Stimulated activated naive CD8-positive, alpha-beta T cell treated with anti-CD3 and anti-CD28 coated beads, Interleukin-15, Interleukin-2, amounts not matched to agents 100 ng/mL and 50 ng/mL, for 24 hours (primary cell): Measurements from ENCODE around the gene SNPH.

ENCODE experiments used
- H3K27ac Mint-ChIP-seq: one replicate; pipeline ENCODE4 v1.8.0; 2021; ENCODE audit warnings: mild to moderate bottlenecking, mixed read lengths
- H3K27me3 Mint-ChIP-seq: one replicate; pipeline ENCODE4 v1.8.0; 2021; ENCODE audit warnings: mixed read lengths
- H3K36me3 Mint-ChIP-seq: one replicate; pipeline ENCODE4 v1.8.0; 2021; ENCODE audit warnings: low read depth, mixed read lengths
- H3K4me1 Mint-ChIP-seq: one replicate; pipeline ENCODE4 v1.8.0; 2021; ENCODE audit warnings: low read depth, mixed read lengths
- H3K4me3 Mint-ChIP-seq: one replicate; pipeline ENCODE4 v1.8.0; 2021; ENCODE audit warnings: mild to moderate bottlenecking, mixed read lengths
- H3K9me3 Mint-ChIP-seq: one replicate; pipeline ENCODE4 v1.8.0; 2021; ENCODE audit warnings: mixed read lengths

SNPH gene

DNA sequence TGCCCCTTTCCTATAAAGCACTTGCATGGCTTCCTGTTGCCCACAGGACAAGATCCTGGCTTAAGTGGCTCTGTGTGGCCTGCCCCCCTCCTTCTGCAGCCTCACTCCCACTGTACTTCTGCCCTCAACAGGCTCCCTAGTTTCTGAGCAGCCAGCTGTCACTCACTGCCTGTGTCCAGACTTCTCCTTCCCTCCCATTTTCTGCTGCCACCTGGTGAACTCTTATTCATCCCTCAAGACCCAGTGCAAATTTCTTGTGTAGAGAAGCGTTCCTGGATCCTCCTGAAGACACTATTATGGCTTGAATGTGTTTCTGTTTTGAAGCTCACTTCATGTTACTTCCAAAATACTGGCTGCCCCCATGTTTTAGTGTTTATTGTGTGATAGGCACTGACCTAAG, 26.5 kb downstream of the SNPH start:
- Mint-ChIP-seq H3K27me3 (no peaks in the 10 kb centered on the region), H3K4me3 (no peak overlapping the region), H3K4me1 (peaks cover 33% of the 10 kb centered on the region), H3K36me3 (no peaks in the 10 kb centered on the region), H3K9me3 (no peaks in the 10 kb centered on the region), H3K27ac (peak overlapping the region; percentile 5)

DNA sequence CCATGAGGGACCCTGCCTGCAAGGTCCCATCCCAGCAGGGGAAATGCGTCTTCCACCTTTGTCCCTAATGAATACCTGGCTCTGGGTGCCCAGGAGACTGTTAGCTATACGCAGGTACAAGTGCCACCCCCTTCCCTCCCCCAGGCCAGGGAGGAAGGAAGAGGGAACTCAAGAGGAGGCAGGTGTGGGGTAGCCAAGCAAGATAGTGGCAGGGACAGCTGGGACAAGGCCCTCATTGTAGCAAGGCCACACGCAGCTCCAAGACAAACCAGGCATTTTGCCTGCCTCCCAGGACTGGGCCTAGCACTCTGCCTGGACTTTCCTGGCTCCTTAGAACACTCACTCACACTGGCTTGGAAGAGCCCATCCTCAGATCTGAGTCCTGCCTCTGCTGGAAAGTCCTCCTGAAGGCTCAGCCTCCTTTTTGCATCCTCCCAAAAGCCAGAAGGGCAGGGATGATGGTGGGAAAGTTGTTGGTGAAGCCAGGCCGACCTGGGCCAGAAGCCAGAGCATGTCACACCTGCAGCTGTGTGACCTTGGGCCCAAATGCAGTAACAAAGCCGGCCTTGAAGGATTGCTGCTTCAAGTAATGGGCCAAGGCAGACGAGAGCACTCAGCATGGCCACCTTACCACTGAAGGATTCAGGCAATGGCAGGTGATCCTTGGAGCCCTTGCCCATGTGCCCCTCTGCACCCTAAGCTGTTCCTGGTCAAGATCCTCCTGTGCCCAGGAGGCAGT, 27.7 kb downstream of the SNPH start:
- no peak overlapping the region for H3K27ac Mint-ChIP-seq
- no peak overlapping the region for H3K4me3 Mint-ChIP-seq
- H3K27me3 Mint-ChIP-seq, result no peaks in the 10 kb centered on the region
- H3K36me3 Mint-ChIP-seq, result no peaks in the 10 kb centered on the region
- peaks cover 31% of the 10 kb centered on the region for H3K4me1 Mint-ChIP-seq
- no peaks in the 10 kb centered on the region for H3K9me3 Mint-ChIP-seq

DNA sequence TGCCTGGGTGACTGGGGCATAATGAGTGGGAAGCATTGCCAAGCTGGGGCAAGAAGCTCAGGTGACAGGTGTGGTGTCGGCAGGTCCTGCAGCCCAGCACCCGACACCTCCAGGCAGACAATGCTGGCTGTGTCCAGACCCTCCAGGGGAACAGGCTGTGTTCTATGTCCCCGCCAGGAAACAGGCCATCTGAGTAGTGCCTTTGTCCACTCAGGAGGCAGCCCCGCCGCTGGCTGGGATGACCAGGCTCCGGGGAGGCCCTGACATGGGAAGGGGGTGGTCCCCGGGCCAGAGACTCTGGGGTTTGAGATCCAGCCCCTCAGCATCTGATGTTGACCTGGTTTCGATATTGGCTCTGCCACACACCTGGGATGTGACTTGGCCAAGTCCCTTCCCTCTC, 28.4 kb downstream of the SNPH start:
- Mint-ChIP-seq H3K9me3 (no peaks in the 10 kb centered on the region), H3K4me1 (peaks cover 38% of the 10 kb centered on the region), H3K36me3 (no peaks in the 10 kb centered on the region), H3K27ac (no peak overlapping the region), H3K27me3 (no peaks in the 10 kb centered on the region), H3K4me3 (no peak overlapping the region)

DNA sequence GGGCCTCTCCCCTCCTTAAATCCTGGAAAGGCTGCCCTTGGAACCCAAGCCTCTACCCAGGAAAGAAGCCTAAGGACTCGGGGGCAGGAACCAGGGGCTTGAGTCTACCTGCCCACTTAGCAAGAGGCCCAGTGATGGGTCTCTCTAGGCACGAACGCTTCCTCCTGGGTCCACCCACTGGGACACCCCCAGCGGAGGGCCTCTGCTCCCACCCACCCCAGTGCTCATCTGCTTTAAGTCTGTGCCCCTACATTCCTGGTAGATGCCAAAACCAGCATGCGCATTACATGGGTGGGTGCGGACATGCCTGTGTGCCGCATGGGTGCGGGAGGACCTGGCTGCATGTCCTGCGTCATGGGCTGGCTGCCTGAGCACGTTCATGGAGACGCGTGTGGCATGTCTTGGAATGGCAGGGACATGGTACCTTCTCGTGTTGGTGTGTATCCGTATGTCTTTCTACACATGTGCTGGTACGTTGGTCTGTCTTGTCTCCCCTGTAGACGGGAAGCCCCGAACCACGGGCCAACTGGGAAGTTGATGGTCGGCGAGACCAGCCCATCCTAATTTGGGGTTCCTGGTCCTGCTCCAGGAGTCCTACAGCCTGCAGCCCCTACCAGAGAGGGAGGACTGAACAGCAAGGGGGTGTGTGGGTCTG, 29.3 kb downstream of the SNPH start:
- Mint-ChIP-seq H3K9me3 (no peaks in the 10 kb centered on the region), H3K27ac (no peak overlapping the region), H3K27me3 (no peaks in the 10 kb centered on the region), H3K4me3 (no peak overlapping the region), H3K36me3 (no peaks in the 10 kb centered on the region), H3K4me1 (peaks cover 43% of the 10 kb centered on the region)

DNA sequence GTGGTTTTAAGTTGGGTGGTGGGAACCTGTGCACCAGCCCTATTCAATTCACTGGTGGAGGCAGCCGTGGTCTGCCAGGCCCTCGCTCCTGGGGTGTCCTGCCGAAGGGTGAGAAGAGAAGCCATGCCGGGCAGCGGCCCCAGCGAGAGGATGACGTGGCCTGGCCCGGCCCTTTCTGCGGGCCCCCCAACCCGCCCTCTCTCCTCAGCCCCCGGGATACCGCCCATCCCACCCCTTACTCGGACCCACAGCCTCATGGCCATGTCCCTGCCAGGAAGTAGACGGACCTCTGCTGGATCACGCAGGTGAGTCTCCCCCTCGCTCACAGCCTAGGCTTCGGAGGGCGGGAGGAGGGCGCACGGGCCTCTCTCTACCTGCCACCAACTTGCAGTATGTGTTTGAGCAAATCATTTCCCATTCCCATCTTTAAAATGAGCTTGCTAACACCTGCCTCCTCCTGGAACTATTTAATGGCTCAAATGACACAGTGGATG, 30.1 kb downstream of the SNPH start:
- H3K4me3 Mint-ChIP-seq, result no peak overlapping the region
- no peaks in the 10 kb centered on the region for H3K36me3 Mint-ChIP-seq
- no peak overlapping the region for H3K27ac Mint-ChIP-seq
- H3K4me1 Mint-ChIP-seq, result peaks cover 41% of the 10 kb centered on the region
- H3K27me3 Mint-ChIP-seq, result no peaks in the 10 kb centered on the region
- H3K9me3 Mint-ChIP-seq, result no peaks in the 10 kb centered on the region

DNA sequence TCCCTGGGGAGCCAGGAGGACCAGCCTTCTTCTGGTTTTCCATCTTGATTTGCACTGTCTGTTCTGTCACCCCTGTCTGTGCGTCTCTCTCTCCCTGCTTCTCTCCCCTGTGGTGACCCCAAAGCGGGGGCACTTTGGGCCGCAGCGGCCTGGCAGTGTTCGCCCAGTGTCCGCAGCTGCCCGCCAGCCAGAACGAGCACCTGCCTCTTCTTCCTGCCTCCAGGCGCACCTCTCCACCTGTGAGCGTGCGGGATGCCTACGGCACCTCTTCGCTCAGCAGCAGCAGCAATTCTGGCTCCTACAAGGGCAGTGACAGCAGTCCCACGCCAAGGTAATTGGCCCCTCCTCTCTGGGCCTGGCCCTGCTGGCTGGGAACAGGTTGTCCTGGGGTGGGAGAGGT, 30.8 kb downstream of the SNPH start:
- Mint-ChIP-seq H3K9me3 (no peaks in the 10 kb centered on the region), H3K27ac (no peak overlapping the region), H3K36me3 (no peaks in the 10 kb centered on the region), H3K4me3 (no peak overlapping the region), H3K27me3 (no peaks in the 10 kb centered on the region), H3K4me1 (peaks cover 37% of the 10 kb centered on the region)

DNA sequence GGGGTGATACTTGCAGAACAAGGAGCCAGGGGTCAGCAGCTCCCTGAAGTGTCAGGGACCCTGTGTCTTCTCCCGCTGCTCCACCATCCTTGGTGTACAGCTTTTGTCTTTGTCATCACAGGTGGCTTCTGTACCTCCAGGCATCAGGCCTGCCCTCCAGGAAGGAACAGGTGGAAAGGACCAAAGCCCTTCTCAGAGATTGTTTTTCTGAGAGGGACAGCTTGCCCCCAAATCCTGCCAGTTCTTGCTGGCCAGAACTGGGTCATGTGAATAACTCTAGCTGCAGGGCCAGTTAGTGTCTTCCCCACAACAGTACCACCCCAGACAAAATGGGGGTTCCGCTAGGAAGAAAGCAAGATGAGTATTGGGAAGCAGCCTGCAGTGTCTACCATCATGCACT, 31.4 kb downstream of the SNPH start:
- Mint-ChIP-seq H3K27me3 (no peaks in the 10 kb centered on the region), H3K27ac (peak overlapping the region; percentile 19), H3K4me3 (no peak overlapping the region), H3K9me3 (no peaks in the 10 kb centered on the region), H3K36me3 (no peaks in the 10 kb centered on the region), H3K4me1 (peaks cover 31% of the 10 kb centered on the region)

DNA sequence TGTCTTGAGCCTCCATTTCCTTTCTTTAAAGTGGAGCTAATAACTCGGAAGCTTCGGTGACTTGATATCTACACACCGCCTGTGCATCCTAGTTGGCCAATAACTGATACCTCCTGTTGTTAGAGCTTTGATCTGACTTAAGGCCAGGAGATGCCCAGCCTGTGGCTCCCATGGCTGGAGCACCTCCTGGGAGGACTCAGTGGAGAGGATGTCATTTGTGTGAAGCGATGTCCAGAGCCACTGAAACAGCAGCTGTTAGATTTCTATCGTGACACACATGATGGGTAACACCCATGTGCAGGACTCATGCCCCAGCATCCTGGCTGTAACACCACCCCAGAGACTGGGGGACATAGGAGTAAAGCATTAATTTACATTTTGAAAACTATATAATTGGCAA, 32.1 kb downstream of the SNPH start:
- Mint-ChIP-seq H3K27ac (no peak overlapping the region), H3K36me3 (no peaks in the 10 kb centered on the region), H3K27me3 (no peaks in the 10 kb centered on the region), H3K4me1 (peaks cover 28% of the 10 kb centered on the region), H3K4me3 (no peak overlapping the region), H3K9me3 (no peaks in the 10 kb centered on the region)

DNA sequence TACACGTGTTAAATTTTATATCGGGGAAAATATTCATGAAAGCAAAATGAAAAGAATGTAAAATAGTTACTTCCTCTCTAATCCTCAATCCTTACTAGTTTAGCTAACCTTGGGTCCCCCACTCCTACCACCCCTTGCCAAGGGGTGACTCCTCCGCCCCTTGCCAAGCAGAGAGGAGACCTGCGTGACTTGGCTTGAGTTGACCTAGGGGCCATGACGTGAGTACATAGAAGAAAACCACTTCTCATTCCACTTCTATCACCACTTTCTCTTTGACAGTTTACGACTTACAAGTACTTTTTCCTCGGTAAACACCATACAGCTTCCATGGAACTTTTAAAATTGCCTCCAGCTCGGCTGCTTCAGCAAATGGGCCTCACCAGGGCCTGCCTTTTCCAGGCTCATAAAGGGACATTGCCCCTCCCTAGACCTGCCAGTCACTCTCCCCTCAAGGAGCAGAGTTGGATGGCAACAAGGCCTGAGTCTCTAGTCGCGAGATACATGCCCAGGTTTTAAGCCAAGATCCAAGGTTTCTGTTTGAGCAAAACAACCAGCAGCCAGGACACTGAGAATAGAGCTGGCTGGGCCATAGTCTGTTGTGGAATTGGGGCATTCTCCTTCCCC, 32.9 kb downstream of the SNPH start:
- Mint-ChIP-seq H3K36me3 (no peaks in the 10 kb centered on the region), H3K9me3 (no peaks in the 10 kb centered on the region), H3K4me1 (peaks cover 25% of the 10 kb centered on the region), H3K27me3 (no peaks in the 10 kb centered on the region), H3K4me3 (no peak overlapping the region), H3K27ac (no peak overlapping the region)

DNA sequence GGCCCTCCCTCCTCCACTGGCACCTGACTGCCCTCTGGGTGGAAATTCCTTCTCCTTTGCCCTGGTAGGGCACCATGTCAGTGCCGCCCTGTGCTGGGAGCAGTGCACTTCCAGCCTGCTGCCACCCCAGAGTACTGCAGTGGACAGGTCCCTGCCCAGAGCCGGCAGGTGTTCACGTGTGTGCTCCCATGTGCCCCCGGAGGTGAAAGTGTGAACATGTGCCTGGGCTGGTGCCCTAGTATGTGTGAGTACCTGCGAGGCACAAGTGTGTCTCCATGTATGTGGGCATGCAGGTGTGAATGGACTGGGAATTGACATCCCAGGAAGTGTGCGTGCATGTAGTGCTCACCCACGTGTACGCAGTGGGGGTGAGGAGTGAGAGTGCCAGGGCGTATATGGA, 33.4 kb downstream of the SNPH start:
- Mint-ChIP-seq H3K36me3 (no peaks in the 10 kb centered on the region), H3K4me3 (peak overlapping the region; percentile 41), H3K9me3 (no peaks in the 10 kb centered on the region), H3K4me1 (peaks cover 25% of the 10 kb centered on the region), H3K27me3 (no peaks in the 10 kb centered on the region), H3K27ac (peak overlapping the region; percentile 65)

DNA sequence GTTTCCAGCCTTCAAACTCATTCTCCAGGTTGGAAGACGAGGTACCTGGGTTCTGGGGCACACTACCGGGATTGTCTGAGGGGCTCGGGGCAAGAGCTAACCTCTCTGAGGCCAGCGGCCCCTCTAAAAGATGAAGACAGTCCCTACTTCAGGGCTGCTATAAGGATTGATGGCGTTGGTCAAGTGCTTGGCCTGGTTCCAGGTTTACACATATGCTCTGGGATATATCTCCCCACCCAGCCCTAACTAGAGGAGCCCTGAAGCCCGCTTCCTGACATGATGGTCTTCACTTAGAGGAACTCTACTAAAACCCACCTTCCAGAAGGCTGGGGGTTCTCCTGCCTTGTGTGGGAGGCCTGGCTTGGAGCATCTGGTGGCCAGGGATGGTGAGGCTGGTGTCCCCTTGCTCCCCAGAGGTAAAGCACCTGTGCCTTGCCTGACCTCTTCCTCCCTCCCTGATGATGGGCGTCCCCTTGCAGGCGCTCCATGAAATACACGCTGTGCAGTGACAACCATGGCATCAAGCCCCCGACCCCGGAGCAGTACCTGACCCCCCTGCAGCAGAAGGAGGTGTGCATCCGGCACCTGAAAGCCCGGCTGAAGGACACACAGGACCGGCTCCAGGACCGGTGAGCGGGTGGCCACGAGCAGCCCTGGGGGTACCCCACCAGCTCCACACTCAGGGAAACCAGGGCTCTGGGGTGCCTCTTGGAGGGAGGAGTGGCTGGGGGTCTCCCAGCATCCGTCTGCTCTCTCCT, 34.2 kb downstream of the SNPH start:
- no peaks in the 10 kb centered on the region for H3K9me3 Mint-ChIP-seq
- H3K4me1 Mint-ChIP-seq, result peaks cover 25% of the 10 kb centered on the region
- H3K4me3 Mint-ChIP-seq, result peak overlapping the region; percentile 79
- no peaks in the 10 kb centered on the region for H3K27me3 Mint-ChIP-seq
- no peaks in the 10 kb centered on the region for H3K36me3 Mint-ChIP-seq
- peak overlapping the region; percentile 94 for H3K27ac Mint-ChIP-seq

DNA sequence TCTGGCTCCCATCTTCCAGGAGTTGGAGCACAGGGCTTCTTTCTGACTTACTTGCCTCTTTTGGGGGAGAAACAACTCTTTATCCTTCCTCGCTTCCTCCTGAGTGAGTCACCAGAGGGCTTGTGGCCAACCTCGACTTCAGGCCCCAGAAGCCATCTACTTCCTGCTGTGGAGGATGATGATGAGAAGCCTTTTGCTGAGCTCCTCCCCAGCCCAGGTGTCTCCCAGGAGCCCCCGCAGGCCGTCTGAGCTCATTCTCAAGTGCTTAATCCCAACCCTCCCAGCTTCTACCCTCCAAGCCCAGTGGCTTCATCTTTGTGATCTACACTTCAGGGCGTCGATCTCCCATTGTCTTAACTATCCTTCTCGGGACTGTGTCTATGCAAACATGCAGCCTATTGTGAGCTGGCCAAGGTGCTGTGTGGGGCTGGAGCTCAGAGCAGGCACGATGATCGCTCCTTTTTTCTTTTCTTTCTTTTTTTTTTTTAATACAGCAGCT, 35.0 kb downstream of the SNPH start:
- peak overlapping the region; percentile 79 for H3K4me3 Mint-ChIP-seq
- peak overlapping the region; percentile 94 for H3K27ac Mint-ChIP-seq
- no peaks in the 10 kb centered on the region for H3K27me3 Mint-ChIP-seq
- H3K36me3 Mint-ChIP-seq, result no peaks in the 10 kb centered on the region
- H3K9me3 Mint-ChIP-seq, result no peaks in the 10 kb centered on the region
- peaks cover 25% of the 10 kb centered on the region for H3K4me1 Mint-ChIP-seq

DNA sequence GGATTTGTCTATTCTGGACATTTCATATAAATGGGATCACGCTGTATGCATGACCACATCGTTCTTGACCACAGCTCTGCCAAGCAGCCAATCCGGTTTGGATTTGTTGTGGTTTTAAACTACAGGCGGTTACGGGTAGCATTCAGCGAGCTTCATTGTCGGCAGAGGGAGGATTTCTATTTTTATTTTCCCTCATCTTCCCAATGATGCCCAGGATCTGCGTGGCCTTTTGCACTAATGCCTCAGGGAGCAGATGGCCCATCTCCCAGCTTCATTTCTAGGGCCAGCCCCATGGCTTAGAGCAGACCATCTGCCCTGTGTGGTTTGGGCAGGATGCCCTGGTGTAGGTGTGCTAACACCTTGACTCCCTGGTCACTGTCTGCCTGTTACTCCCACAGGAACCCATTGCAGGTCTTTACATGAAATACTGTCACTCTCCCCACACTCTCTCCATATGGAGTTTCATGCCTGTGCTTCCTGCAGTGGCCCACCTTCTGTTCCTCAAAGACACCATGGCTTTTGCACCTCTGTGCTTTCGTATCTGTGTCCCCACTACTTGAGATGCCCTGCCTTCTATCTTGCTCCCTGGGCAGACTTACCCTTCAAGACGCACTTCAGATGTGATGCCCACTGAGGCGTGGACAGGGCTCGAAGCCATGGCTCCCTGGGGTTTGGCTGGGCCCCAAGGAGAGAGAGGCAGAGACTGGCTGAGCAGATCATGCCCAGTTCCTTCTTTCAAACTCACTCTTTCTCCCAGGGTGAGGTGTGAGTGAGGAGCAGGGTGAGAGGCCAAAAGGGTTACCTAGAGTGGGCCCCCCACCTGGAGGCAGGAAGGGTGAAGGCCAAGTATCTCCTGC, 36.8 kb downstream of the SNPH start:
- Mint-ChIP-seq H3K4me1 (peaks cover 25% of the 10 kb centered on the region), H3K9me3 (no peaks in the 10 kb centered on the region)

More for the DNA sequence above, 36.8 kb downstream of the SNPH start:
- Mint-ChIP-seq H3K27ac (no peak overlapping the region), H3K27me3 (no peaks in the 10 kb centered on the region), H3K4me3 (no peak overlapping the region), H3K36me3 (no peaks in the 10 kb centered on the region)
